Heart left ventricle (tissue), 16 donors: ENCODE data around the gene SUPT6H. TPM values are rescaled to one million over a fixed set of nuclear protein-coding genes. Genes with fewer than 3 reads are reported as not detected.
A peak's percentile ranks its signal among the peaks of the same experiment; 100 is the strongest.

Source experiments
- ATAC-seq, 4 donors: fragments of 200-7000 bp; cut with Tn5 transposase; one replicate each; pipeline ENCODE4 v1.9.1; 2020 to 2022; ENCODE audit warnings: moderate library complexity in 4 of 4, mild to moderate bottlenecking in 3 of 4, moderate number of reproducible peaks in 1 of 4
- DNase-seq, 5 donors: peaks; one replicate each; pipeline ENCODE4 v3.0.0-alpha.2; 2020
- H3K27ac ChIP-seq, 12 donors: fragments of 200-600 bp; sonication (generic) in 4 of 12; one replicate each; pipeline versions ENCODE4 v1.5.0 to v1.8.0; 2016 to 2022; ENCODE audit warnings: mild to moderate bottlenecking in 2 of 12
- H3K27me3 ChIP-seq, 9 donors: fragments of 200-600 bp; sonication (generic) in 2 of 9; one replicate each; pipeline versions ENCODE4 v1.5.1 to v1.8.0; 2016 to 2022; ENCODE audit warnings: mild to moderate bottlenecking in 3 of 9
- H3K36me3 ChIP-seq, 9 donors: fragments of 200-600 bp; sonication (generic) in 2 of 9; one replicate each; pipeline versions ENCODE4 v1.5.0 to v1.8.0; 2018 to 2022; ENCODE audit warnings: mild to moderate bottlenecking in 2 of 9
- H3K4me1 ChIP-seq, 12 donors: fragments of 200-600 bp; sonication (generic) in 4 of 12; one replicate each; pipeline versions ENCODE4 v1.5.0 to v1.8.0; 2016 to 2022; ENCODE audit warnings: mild to moderate bottlenecking in 3 of 12
- H3K4me3 ChIP-seq, 12 donors: fragments of 200-600 bp; sonication (generic) in 4 of 12; one replicate each; pipeline versions ENCODE4 v1.5.0 to v1.8.0; 2017 to 2022; ENCODE audit warnings: mild to moderate bottlenecking in 9 of 12, moderate library complexity in 4 of 12
- H3K9me3 ChIP-seq, 12 donors: fragments of 200-600 bp; sonication (generic) in 4 of 12; one replicate each; pipeline versions ENCODE4 v1.5.0 to v1.8.0; 2016 to 2022; ENCODE audit warnings: mild to moderate bottlenecking in 1 of 12
- CTCF ChIP-seq, 12 donors: fragments of 200-600 bp; sonication (generic) in 4 of 12; IDR thresholded peaks; one replicate each; pipeline versions ENCODE4 v1.5.0 to v1.8.0; 2018 to 2022; ENCODE audit warnings: antibody characterized with exemption in 12 of 12, mild to moderate bottlenecking in 5 of 12
- POLR2A ChIP-seq, 2 donors: fragments of 450-650 bp; IDR thresholded peaks; one replicate each; pipeline ENCODE4 v1.6.1; 2017; ENCODE audit warnings: antibody characterized with exemption in 2 of 2, mild to moderate bottlenecking in 2 of 2, moderate library complexity in 2 of 2
- WGBS, 4 donors: extraction: QIAGEN DNeasy Blood & Tissue Kit in 2 of 4; methylation state at CpG; one replicate each; pipeline versions ENCODE4 v1.1.5 to v1.1.7; 2013 to 2018; 5-methylcytosine and 5-hydroxymethylcytosine counted together
- intact Hi-C, 10 donors: fragments of 100-400 bp; cut with DNase I; formaldehyde crosslinking; loops; one replicate each; pipeline versions ENCODE4 v1.11.1 to v1.14.2; 2022
- polyA plus RNA-seq, 2 donors: library from polyadenylated mRNA; stranded (reverse); fragments of 200-250 nt; gene quantifications; one replicate each; pipeline ENCODE4 v1.2.3, GENCODE V29; 2013
- total RNA-seq, 9 donors: library from RNA; depleted of rRNA in 2 of 9; stranded (reverse); fragments of >200 nt in 2 of 9; fragmentation: NEBNext Ultra II Directional in 3 of 9; extraction: Animal tissue kit (Norgen Biotek cat#: 25700) in 3 of 9; gene quantifications; one replicate each; pipeline versions ENCODE4 v1.1.0 to v1.2.4, GENCODE V29; 2016 to 2023
- donor health status: ischemic (EF 13 %, LVEDD 7.1; RV severe dilation, severe dysfunction).
- donor health status: healthy with polysubstance abuse.
- donor health status: DM: no; HTN: yes; CAD: no.
- donor health status: DM: no; HTN: no; CAD: no.
- donor health status: ischemic (EF 25% LVEDD 6.9; RV normal size, moderate dysfunction).
- donor health status: ischemic (EF 25% LVEDD 5.7; RV mildly dilated, moderate dysfunction).
- donor health status: healthy.
- donor health status: DM: yes; HTN: yes; CAD: no.
- donor health status: ischemic (EF 35%, LVEDD 5.7; RV mildly dilated, moderate dysfunction).
- donor health status: nonischemic (EF 11% LVEDD 7.7; RV severe dilation, severe dysfunction).
- donor health status: DM: yes; HTN: yes; CAD: no.
- donor health status: PGD.
- donor health status: ischemic (EF 29% LVEDD 5.4; RV normal size, mild dysfunction).
- donor health status: nonischemic (EF 23%, LVEDD 6.1; RV moderate dilation, normal function).

Gene SUPT6H
- total and polyA plus RNA-seq, 11 donors = 31.7 to 91.6 (median 43.5) TPM

- Histone ChIP-seq H3K27ac (peak within 1 kb of the TSS in 11 of 12 donors; percentile 27 to 97 (median 66)), H3K36me3 (peaks cover 0 to 40% (median 36%) of the 10 kb centered on the region in 9 donors), H3K9me3 (no peaks in the 10 kb centered on the region), H3K27me3 (peaks cover 0 to 4% (median 0%) of the 10 kb centered on the region in 9 donors), H3K4me3 (peak within 1 kb of the TSS; percentile 49 to 90 (median 82)), H3K4me1 (peaks cover 0 to 58% (median 35%) of the 10 kb centered on the region in 12 donors)
- WGBS, 4 donors = 0 to 2% (median 1%) methylated on average over 1 to 49 of the region's 49 CpGs
- no peak for TF ChIP-seq POLR2A (IDR thresholded peaks at IDR 0.05)
- TF ChIP-seq CTCF (IDR thresholded peaks at IDR 0.05) = no peak
- DNase-seq (peak in 4 of 5 donors; percentile 67 to 88 (median 75)), ATAC-seq (peak; percentile 15 to 51 (median 32))
- intact Hi-C loops = loop anchor here in 9 of 10 donors (1.0 to 10.0 kb wide), 9 partner anchors 24 to 569 kb away; partner anchors contain the start of genes PHF12 (in 2 of the 9) and NUFIP2 (in 1 of the 9)
These were observed 64.2 kb downstream of the SUPT6H start, which contains the start of gene TLCD1 for GRCh38 chr17:28726226-28726626. Gene TLCD1, minus strand, starts transcription at chr17:28726233. Its CDS starts 136 bp downstream, at chr17:28726097.

- TF ChIP-seq POLR2A (IDR thresholded peaks at IDR 0.05) = peak in 1 of 2 donors; percentile 3
- TF ChIP-seq CTCF (IDR thresholded peaks at IDR 0.05) = peak in 11 of 12 donors; percentile 99 to 100 (median 99)
- peaks cover 0 to 34% (median 30%) of the 10 kb centered on the region in 9 donors for H3K36me3 ChIP-seq
- H3K4me1 ChIP-seq = peaks cover 0 to 52% (median 29%) of the 10 kb centered on the region in 12 donors
These were observed 64.9 kb downstream of the SUPT6H start for GRCh38 chr17:28726627-28727491.

GRCh38 chr17:28728364-28729200 is 66.6 kb downstream of the SUPT6H start, which contains the start of gene NEK8:
Gene NEK8, plus strand, starts transcription at chr17:28728788. Its CDS starts 26 bp downstream, at chr17:28728814.
- intact Hi-C loops = loop anchor here in 7 of 10 donors (1.0 to 10.0 kb wide), 12 partner anchors 14 to 566 kb away; partner anchors contain the start of genes PHF12 (in 2 of the 7), TRAF4 (in 2 of the 7) and NUFIP2 (in 1 of the 7)
- 0 to 1% (median 0%) methylated on average over 50 to 64 of the region's 64 CpGs for whole genome bisulfite sequencing, 4 donors
- H3K9me3 ChIP-seq = no peaks in the 10 kb centered on the region
- H3K36me3 ChIP-seq = peaks cover 0 to 16% (median 12%) of the 10 kb centered on the region in 9 donors
- H3K4me1 ChIP-seq = peaks cover 0 to 40% (median 23%) of the 10 kb centered on the region in 12 donors
- peak within 1 kb of the TSS; percentile 89 to 98 (median 97) for H3K27ac ChIP-seq
- H3K4me3 ChIP-seq = peak within 1 kb of the TSS; percentile 54 to 90 (median 82)
- ATAC-seq = peak; percentile 76 to 88 (median 84)
- peak in 1 of 12 donors; percentile 2 for TF ChIP-seq CTCF (IDR thresholded peaks at IDR 0.05)
- peak in 1 of 2 donors; percentile 75 for TF ChIP-seq POLR2A (IDR thresholded peaks at IDR 0.05)
- DNase-seq = peak; percentile 94 to 97 (median 95)
- peaks cover 0 to 4% (median 0%) of the 10 kb centered on the region in 9 donors for H3K27me3 ChIP-seq

More at GRCh38 chr17:28726627-28727491, 64.9 kb downstream of the SUPT6H start:
- H3K27ac ChIP-seq = peak overlapping the region in 11 of 12 donors; percentile 21 to 97 (median 63)
- H3K27me3 ChIP-seq = peaks cover 0 to 4% (median 0%) of the 10 kb centered on the region in 9 donors
- intact Hi-C loops = loop anchor here in 9 of 10 donors (1.0 to 10.0 kb wide), 9 partner anchors 23 to 568 kb away; partner anchors contain the start of genes PHF12 (in 2 of the 9) and NUFIP2 (in 1 of the 9)
- H3K9me3 ChIP-seq = no peaks in the 10 kb centered on the region
- peak; percentile 70 to 78 (median 73) for ATAC-seq
- DNase-seq = peak; percentile 91 to 97 (median 92)
- H3K4me3 ChIP-seq = peak overlapping the region; percentile 49 to 90 (median 82)
- WGBS, 4 donors = 0 to 1% (median 0%) methylated on average over 26 to 57 of the region's 57 CpGs
